H1 (cell line): ENCODE results near the gene WDFY4. TPM values are rescaled to one million over a fixed set of nuclear protein-coding genes. Genes with fewer than 3 reads are reported as not detected.

ENCODE experiments used
- CTCF ChIA-PET: fragments of 300-600 bp; sonication (Branson Sonifier 250); formaldehyde crosslinking; loops from one replicate; lab custom pipeline; 2021; ENCODE audit not compliant: partially characterized antibody; lab: Charles Lee
- POLR2A ChIA-PET: fragments of 300-600 bp; sonication (Branson Sonifier 250); formaldehyde crosslinking; loops from one replicate; lab custom pipeline; 2021; ENCODE audit warnings: inconsistent platforms; ENCODE audit not compliant: partially characterized antibody; lab: Charles Lee
- DNase-seq, 2 experiments: peaks; one replicate each; pipeline versions ENCODE4 v3.0.0 to v3.0.0-alpha.2; 2010 to 2022; ENCODE audit warnings: low spot score in 2 of 2, low read depth in 1 of 2, mixed read lengths in 1 of 2
- FAIRE-seq: peaks from 2 replicates; lab custom pipeline; 2011; peaks lifted over from hg19 to GRCh38; lab: Jason Lieb, UNC
- H2AFZ ChIP-seq: 2 replicates; pipeline ENCODE4 v1.8.1; 2012; ENCODE audit warnings: low read length, inconsistent platforms
- H2AK5ac ChIP-seq: 2 replicates; pipeline ENCODE4 v1.6.1; 2013; ENCODE audit warnings: low read depth, low read length
- H2BK120ac ChIP-seq: replicated peaks from 2 replicates; pipeline ENCODE3; 2013; ENCODE audit warnings: low read depth, low read length, inconsistent platforms
- H2BK12ac ChIP-seq: 2 replicates; pipeline ENCODE4 v1.6.1; 2013; ENCODE audit warnings: low read depth, low read length
- H2BK15ac ChIP-seq: 2 replicates; pipeline ENCODE4 v1.6.1; 2013; ENCODE audit warnings: low read length
- H2BK20ac ChIP-seq: 2 replicates; pipeline ENCODE4 v1.6.1; 2013; ENCODE audit warnings: low read length
- H2BK5ac ChIP-seq: 2 replicates; pipeline ENCODE4 v1.6.1; 2013; ENCODE audit warnings: low read depth, low read length
- H3K14ac ChIP-seq: 2 replicates; pipeline ENCODE4 v1.6.1; 2013; ENCODE audit warnings: inconsistent platforms; ENCODE audit not compliant: insufficient read length
- H3K18ac ChIP-seq: 2 replicates; pipeline ENCODE4 v1.6.1; 2013; ENCODE audit warnings: low read length; ENCODE audit errors: extremely low read depth
- H3K23ac ChIP-seq: 2 replicates; pipeline ENCODE4 v1.6.1; 2013; ENCODE audit warnings: inconsistent platforms; ENCODE audit not compliant: insufficient read length
- H3K23me2 ChIP-seq: 2 replicates; pipeline ENCODE4 v1.6.1; 2013; ENCODE audit warnings: low read depth, low read length
- H3K27ac ChIP-seq: 2 replicates; pipeline ENCODE4 v1.6.1; 2011; ENCODE audit warnings: low read depth, low read length, inconsistent platforms
- H3K27me3 ChIP-seq, 4 experiments: replicated peaks in 1 of 4; 1 replicate in 1 of 4; 2 replicates in 3 of 4; pipeline versions ENCODE4 v1.6.1 to v1.8.1; 2011 to 2013; ENCODE audit warnings: low read length in 3 of 4, mild to moderate bottlenecking in 3 of 4, inconsistent platforms in 2 of 4, mixed read lengths in 2 of 4, moderate library complexity in 1 of 4; ENCODE audit not compliant: control insufficient read depth in 3 of 4, insufficient read depth in 3 of 4; ENCODE audit errors: extremely low read depth in 1 of 4
- H3K36me3 ChIP-seq, 4 experiments: 2 replicates each; pipeline versions ENCODE4 v1.6.1 to v1.8.1; 2011 to 2013; ENCODE audit warnings: mild to moderate bottlenecking in 4 of 4, low read length in 3 of 4, moderate library complexity in 2 of 4, control low read depth in 1 of 4, inconsistent platforms in 1 of 4; ENCODE audit not compliant: insufficient read depth in 4 of 4, control insufficient read depth in 2 of 4
- H3K4ac ChIP-seq: replicated peaks from 2 replicates; pipeline ENCODE3; 2013; ENCODE audit warnings: low read length, low read depth, mixed read lengths, inconsistent platforms; ENCODE audit not compliant: insufficient read length
- H3K4me1 ChIP-seq, 4 experiments: replicated peaks in 1 of 4; 1 replicate in 1 of 4; 2 replicates in 3 of 4; pipeline versions ENCODE4 v1.6.1 to v1.8.1; 2011 to 2013; ENCODE audit warnings: low read length in 3 of 4, inconsistent platforms in 2 of 4, mixed read lengths in 1 of 4; ENCODE audit not compliant: insufficient read depth in 4 of 4, control insufficient read depth in 3 of 4
- H3K4me2 ChIP-seq, 2 experiments: 2 replicates each; pipeline versions ENCODE4 v1.6.1 to v1.8.1; 2011 to 2013; ENCODE audit warnings: low read depth in 2 of 2, low read length in 2 of 2, control low read depth in 1 of 2, inconsistent platforms in 1 of 2, mild to moderate bottlenecking in 1 of 2; ENCODE audit not compliant: insufficient read depth in 1 of 2
- H3K4me3 ChIP-seq, 4 experiments: fragments of 200-600, 300-600 bp in 1 of 4; sonication (generic), shearing (Covaris generic), sonication (Bioruptor Twin) in 1 of 4; 2 replicates each; pipeline versions ENCODE4 v1.5.1 to v1.8.1; 2011 to 2016; ENCODE audit warnings: low read length in 4 of 4, low read depth in 3 of 4, control low read depth in 2 of 4, inconsistent platforms in 2 of 4, mild to moderate bottlenecking in 2 of 4, mixed read lengths in 1 of 4, moderate library complexity in 1 of 4; ENCODE audit not compliant: insufficient read depth in 2 of 4; ENCODE audit errors: extremely low read depth in 1 of 4
- H3K56ac ChIP-seq: replicated peaks from 2 replicates; pipeline ENCODE3; 2013; ENCODE audit warnings: low read depth, mild to moderate bottlenecking, mixed read lengths, low read length, inconsistent platforms; ENCODE audit not compliant: insufficient read length
- H3K79me1 ChIP-seq: 2 replicates; pipeline ENCODE4 v1.6.1; 2013; ENCODE audit warnings: low read depth, low read length, control low read depth
- H3K79me2 ChIP-seq, 2 experiments: 2 replicates each; pipeline versions ENCODE4 v1.6.1 to v1.8.1; 2012 to 2013; ENCODE audit warnings: low read length in 2 of 2, mild to moderate bottlenecking in 2 of 2, inconsistent platforms in 1 of 2; ENCODE audit not compliant: insufficient read depth in 2 of 2, control insufficient read depth in 1 of 2
- H3K9ac ChIP-seq, 4 experiments: replicated peaks in 1 of 4; 1 replicate in 1 of 4; 2 replicates in 3 of 4; pipeline versions ENCODE4 v1.6.1 to v1.8.1; 2011 to 2013; ENCODE audit warnings: low read depth in 3 of 4, low read length in 3 of 4, control low read depth in 2 of 4, mild to moderate bottlenecking in 2 of 4, moderate library complexity in 2 of 4, inconsistent platforms in 1 of 4; ENCODE audit errors: extremely low read depth in 1 of 4
- H3K9me3 ChIP-seq, 2 experiments: 2 replicates each; pipeline versions ENCODE4 v1.6.1 to v1.8.1; 2012 to 2013; ENCODE audit warnings: mild to moderate bottlenecking in 2 of 2, moderate library complexity in 2 of 2, control low read depth in 1 of 2, inconsistent platforms in 1 of 2, low read depth in 1 of 2, low read length in 1 of 2, mixed read lengths in 1 of 2; ENCODE audit not compliant: insufficient read depth in 2 of 2
- H4K20me1 ChIP-seq, 2 experiments: replicated peaks in 1 of 2; 2 replicates each; pipeline versions ENCODE3 to v1.8.1; 2011 to 2013; ENCODE audit warnings: inconsistent platforms in 2 of 2, low read length in 2 of 2, mild to moderate bottlenecking in 1 of 2; ENCODE audit not compliant: insufficient read depth in 2 of 2, control insufficient read depth in 1 of 2
- H4K5ac ChIP-seq: 2 replicates; pipeline ENCODE4 v1.6.1; 2013; ENCODE audit warnings: low read length, low read depth, mixed read lengths, inconsistent platforms; ENCODE audit not compliant: insufficient read length
- H4K8ac ChIP-seq: 2 replicates; pipeline ENCODE4 v1.8.0; 2013; ENCODE audit warnings: mild to moderate bottlenecking, moderate library complexity, low read length, inconsistent platforms; ENCODE audit not compliant: insufficient read depth; ENCODE audit errors: extremely low read depth
- H4K91ac ChIP-seq: replicated peaks from 2 replicates; pipeline ENCODE3; 2013; ENCODE audit warnings: low read length, mixed read lengths, inconsistent platforms; ENCODE audit not compliant: insufficient read length
- ATF2 ChIP-seq: IDR thresholded peaks from 2 replicates; pipeline ENCODE4 v1.6.1; 2012; ENCODE audit warnings: low read length, inconsistent platforms
- EGR1 ChIP-seq: IDR thresholded peaks from 2 replicates; pipeline ENCODE4 v1.6.1; 2011; ENCODE audit warnings: low read depth, low read length, borderline replicate concordance
- EP300 ChIP-seq, 2 experiments: IDR thresholded peaks; 1 replicate in 1 of 2; 2 replicates in 1 of 2; pipeline ENCODE4 v1.6.1; 2011 to 2012; ENCODE audit warnings: low read depth in 2 of 2, low read length in 2 of 2, mild to moderate bottlenecking in 2 of 2, borderline replicate concordance in 1 of 2, inconsistent platforms in 1 of 2, moderate library complexity in 1 of 2
- GTF2F1 ChIP-seq: IDR thresholded peaks from 2 replicates; pipeline ENCODE4 v1.6.1; 2012; ENCODE audit warnings: low read depth, low read length, improper control_type of control experiment, borderline replicate concordance
- JUND ChIP-seq: IDR thresholded peaks from 2 replicates; pipeline ENCODE4 v1.6.1; 2011; ENCODE audit warnings: mild to moderate bottlenecking, improper control_type of control experiment, low read length
- NANOG ChIP-seq: IDR thresholded peaks from 2 replicates; pipeline ENCODE4 v1.6.1; 2011; ENCODE audit warnings: low read length, low read depth, mild to moderate bottlenecking, inconsistent platforms; ENCODE audit not compliant: insufficient read depth, poor library complexity, severe bottlenecking
- NRF1 ChIP-seq: IDR thresholded peaks from 2 replicates; pipeline ENCODE4 v1.6.1; 2011; ENCODE audit warnings: mild to moderate bottlenecking, low read depth, low read length, improper control_type of control experiment
- SIN3A ChIP-seq, 2 experiments: IDR thresholded peaks in 1 of 2; conservative IDR thresholded peaks in 1 of 2; 2 replicates each; pipeline ENCODE4 v1.6.1; 2011 to 2012; ENCODE audit warnings: low read length in 2 of 2, improper control_type of control experiment in 1 of 2, low read depth in 1 of 2, mild to moderate bottlenecking in 1 of 2
- SP2 ChIP-seq: IDR thresholded peaks from 2 replicates; pipeline ENCODE4 v1.6.1; 2012; ENCODE audit warnings: mild to moderate bottlenecking, low read length, inconsistent platforms
- SUZ12 ChIP-seq: fragments of 200-600 bp; sonication (generic); IDR thresholded peaks from 2 replicates; pipeline ENCODE4 v1.6.1; 2012; ENCODE audit warnings: mild to moderate bottlenecking, inconsistent platforms, low read length, moderate library complexity, mixed read lengths
- TBP ChIP-seq: IDR thresholded peaks from 2 replicates; pipeline ENCODE4 v1.6.1; 2011; ENCODE audit warnings: low read depth, low read length, improper control_type of control experiment
- YY1 ChIP-seq: IDR thresholded peaks from 2 replicates; pipeline ENCODE4 v1.6.1; 2011; ENCODE audit warnings: low read depth, mild to moderate bottlenecking, low read length
- ZNF274 ChIP-seq: IDR thresholded peaks from 2 replicates; pipeline ENCODE4 v1.7.0; 2012; ENCODE audit warnings: low read length, borderline replicate concordance; ENCODE audit errors: extremely low read depth
- WGBS, 2 experiments: shearing (Covaris generic) in 1 of 2; methylation state at CpG; one replicate each; pipeline versions ENCODE4 v1.1.6 to v1.1.7; 2013 to 2015; ENCODE audit warnings: low lambda C conversion rate in 2 of 2, mixed read lengths in 2 of 2, inconsistent platforms in 1 of 2, low coverage in 1 of 2, missing lambda C conversion rate in 1 of 2; ENCODE audit not compliant: insufficient replicate concordance in 2 of 2, insufficient coverage in 1 of 2, insufficient read length in 1 of 2; ENCODE audit errors: extremely low coverage in 1 of 2, missing lambda C conversion rate in 1 of 2; 5-methylcytosine and 5-hydroxymethylcytosine counted together
- polyA plus RNA-seq, 7 experiments: library from polyadenylated mRNA; depleted of rRNA in 3 of 7; stranded (reverse) in 5 of 7; unstranded in 2 of 7; fragments of >200 nt in 5 of 7; fragments of 200-250 nt in 2 of 7; gene quantifications; 1 replicate in 5 of 7; 2 replicates in 1 of 7; 4 replicates in 1 of 7; pipeline versions ENCODE4 v1.2.1 to v1.2.3, GENCODE V29; 2011 to 2013; ENCODE audit warnings: missing spikeins in 2 of 7, mixed read lengths in 2 of 7
- total RNA-seq: library from RNA; stranded (reverse); fragmentation: NEBNext Ultra II Directional; extraction: Animal tissue kit (Norgen Biotek cat#: 25700); gene quantifications from 2 replicates; pipeline ENCODE4 v1.2.1, GENCODE V29; 2021

WDFY4 gene
- total and polyA plus RNA-seq, 2 of the 8 experiments (the other 6 are each of a cell fraction or from before 2014, with no cell fraction given) = not detected

GRCh38 chr10:48993627-48994026 is 309.0 kb downstream of the WDFY4 start:
- Histone ChIP-seq H3K9ac (no peak overlapping the region), H3K23me2 (no peaks in the 10 kb centered on the region), H2BK15ac (no peak overlapping the region), H2AK5ac (no peak overlapping the region), H3K27ac (no peak overlapping the region), H3K27me3 (no peaks in the 10 kb centered on the region), H2AFZ (no peak overlapping the region), H3K79me1 (no peaks in the 10 kb centered on the region), H3K4me1 (no peaks in the 10 kb centered on the region), H3K4me2 (no peak overlapping the region), H3K79me2 (no peaks in the 10 kb centered on the region), H3K4me3 (no peak overlapping the region), H3K14ac (no peak overlapping the region), H2BK120ac (no peak overlapping the region), H3K4ac (no peak overlapping the region), H2BK12ac (no peak overlapping the region), H3K18ac (no peak overlapping the region), H3K36me3 (no peaks in the 10 kb centered on the region), H3K56ac (no peak overlapping the region), H3K9me3 (no peaks in the 10 kb centered on the region), H4K5ac (no peak overlapping the region), H4K8ac (no peak overlapping the region), H4K91ac (no peak overlapping the region), H2BK20ac (no peak overlapping the region), H4K20me1 (no peaks in the 10 kb centered on the region), H2BK5ac (no peak overlapping the region), H3K23ac (no peak overlapping the region)
- POLR2A ChIA-PET = no interaction called here
- DNase-seq (no peak), FAIRE-seq (no peak)
- CTCF ChIA-PET = interaction anchor here (1.2 to 1.6 kb wide), 2 partner anchors 12 to 13 kb away, joined by 4 to 7 read pairs; no protein-coding TSS in a partner anchor
- 96% methylated on average over 5 of the region's 5 CpGs; no CpG with 5 or more reads in 1 of the 2 experiments for WGBS, 2 experiments
- TF ChIP-seq JUND (no peak), NRF1 (no peak), SP2 (no peak), GTF2F1 (no peak), ZNF274 (no peak), SUZ12 (no peak), EGR1 (no peak), EP300 (IDR thresholded peaks at IDR 0.05; ENCODE audit: borderline replicate concordance in 1 of 2, low read depth in 2 of 2, low read length in 2 of 2) (no peak), YY1 (no peak), TBP (no peak), NANOG (no peak), SIN3A (conservative IDR thresholded peaks at IDR 0.05 in 1 of 2, IDR thresholded peaks at IDR 0.05 in 1 of 2; ENCODE audit: low read depth in 1 of 2, low read length in 2 of 2) (no peak), ATF2 (no peak)
